Heart right ventricle (tissue), 16 donors: ENCODE data around the gene DEPDC5. TPM values are rescaled to one million over a fixed set of nuclear protein-coding genes. Genes with fewer than 3 reads are reported as not detected.
A peak's percentile ranks its signal among the peaks of the same experiment; 100 is the strongest.

Experiments
- ATAC-seq, 8 donors: fragments of 200-7000 bp; cut with Tn5 transposase; one replicate each; pipeline ENCODE4 v1.9.1; 2020; ENCODE audit warnings: mild to moderate bottlenecking in 8 of 8, moderate library complexity in 8 of 8, moderate number of reproducible peaks in 1 of 8
- DNase-seq, 2 donors: peaks; one replicate each; pipeline ENCODE4 v3.0.0-alpha.2; 2020
- H3K27ac ChIP-seq, 10 donors: fragments of 200-600 bp; sonication (generic) in 2 of 10; one replicate each; pipeline versions ENCODE4 v1.5.0 to v1.8.0; 2020 to 2022; ENCODE audit warnings: mild to moderate bottlenecking in 3 of 10
- H3K27me3 ChIP-seq, 7 donors: fragments of 200-600 bp; one replicate each; pipeline ENCODE4 v1.8.0; 2021 to 2022; ENCODE audit warnings: mild to moderate bottlenecking in 2 of 7
- H3K36me3 ChIP-seq, 9 donors: fragments of 200-600 bp; sonication (generic) in 1 of 9; one replicate each; pipeline versions ENCODE4 v1.5.0 to v1.8.0; 2020 to 2022; ENCODE audit warnings: mild to moderate bottlenecking in 2 of 9
- H3K4me1 ChIP-seq, 9 donors: fragments of 200-600 bp; sonication (generic) in 1 of 9; one replicate each; pipeline versions ENCODE4 v1.5.0 to v1.8.0; 2020 to 2022; ENCODE audit warnings: mild to moderate bottlenecking in 4 of 9
- H3K4me3 ChIP-seq, 10 donors: fragments of 200-600 bp; sonication (generic) in 2 of 10; one replicate each; pipeline versions ENCODE4 v1.5.0 to v1.8.0; 2020 to 2022; ENCODE audit warnings: mild to moderate bottlenecking in 7 of 10, moderate library complexity in 2 of 10
- H3K9me3 ChIP-seq, 11 donors: fragments of 200-600 bp in 10 of 11; sonication (generic) in 2 of 11; one replicate each; pipeline versions ENCODE4 v1.5.0 to v1.8.0; 2013 to 2022; ENCODE audit warnings: mild to moderate bottlenecking in 2 of 11, control low read depth in 1 of 11, moderate library complexity in 1 of 11
- whole genome bisulfite sequencing, 2 donors: extraction: QIAGEN DNeasy Blood & Tissue Kit; methylation state at CpG; one replicate each; pipeline ENCODE4 v1.1.7; 2013; ENCODE audit warnings: inconsistent platforms in 1 of 2; 5-methylcytosine and 5-hydroxymethylcytosine counted together
- intact Hi-C, 10 donors: fragments of 100-400 bp; cut with DNase I; formaldehyde crosslinking; loops; one replicate each; pipeline versions ENCODE4 v1.11.1 to v1.14.2; 2022
- polyA plus RNA-seq, 2 donors: library from polyadenylated mRNA; stranded (reverse); fragments of 200-250 nt; gene quantifications; one replicate each; pipeline ENCODE4 v1.2.3, GENCODE V29; 2013
- total RNA-seq, 10 donors: library from RNA; stranded (reverse); fragmentation: NEBNext Ultra II Directional in 3 of 10; extraction: Animal tissue kit (Norgen Biotek cat#: 25700) in 3 of 10; gene quantifications; one replicate each; pipeline versions ENCODE4 v1.2.1 to v1.2.4, GENCODE V29; 2021 to 2023
- TF ChIP-seq, protein P1 (sequence below), 9 donors: fragments of 200-600 bp; sonication (generic) in 2 of 9; IDR thresholded peaks; one replicate each; pipeline versions ENCODE4 v1.5.0 to v1.8.0; 2021 to 2022; ENCODE audit warnings: antibody characterized with exemption in 9 of 9, mild to moderate bottlenecking in 5 of 9, moderate library complexity in 1 of 9
- donor health status: Arrhythmogenic right ventricular cardiomyopathy.
- donor health status: ischemic (EF 13 %, LVEDD 7.1; RV severe dilation, severe dysfunction).
- donor health status: healthy with polysubstance abuse.
- donor health status: DM: no; HTN: yes; CAD: no.
- donor health status: DM: no; HTN: no; CAD: no.
- donor health status: ischemic (EF 25% LVEDD 6.9; RV normal size, moderate dysfunction).
- donor health status: ischemic (EF 25% LVEDD 5.7; RV mildly dilated, moderate dysfunction).
- donor health status: healthy.
- donor health status: DM: yes; HTN: yes; CAD: no.
- donor health status: Ischemic cardiomyopathy.
- donor health status: ischemic (EF 35%, LVEDD 5.7; RV mildly dilated, moderate dysfunction).
- donor health status: nonischemic (EF 11% LVEDD 7.7; RV severe dilation, severe dysfunction).
- donor health status: DM: yes; HTN: yes; CAD: no.
- donor health status: PGD.
- donor health status: ischemic (EF 29% LVEDD 5.4; RV normal size, mild dysfunction).
- donor health status: nonischemic (EF 23%, LVEDD 6.1; RV moderate dilation, normal function).

DEPDC5 gene
- total and polyA plus RNA-seq, 12 donors = 6.2 to 19.1 (median 14.4) TPM

- ATAC-seq (no peak), DNase-seq (no peak)
- Histone ChIP-seq H3K4me1 (peaks cover 0 to 19% (median 2%) of the 10 kb centered on the region in 9 donors), H3K27me3 (no peaks in the 10 kb centered on the region), H3K4me3 (no peak overlapping the region), H3K36me3 (no peaks in the 10 kb centered on the region), H3K27ac (no peak overlapping the region), H3K9me3 (no peaks in the 10 kb centered on the region)
- intact Hi-C loops = no loop called here
- WGBS, 2 donors = 82 to 85% methylated on average over 8 of the region's 8 CpGs
- TF ChIP-seq, protein P1, sequence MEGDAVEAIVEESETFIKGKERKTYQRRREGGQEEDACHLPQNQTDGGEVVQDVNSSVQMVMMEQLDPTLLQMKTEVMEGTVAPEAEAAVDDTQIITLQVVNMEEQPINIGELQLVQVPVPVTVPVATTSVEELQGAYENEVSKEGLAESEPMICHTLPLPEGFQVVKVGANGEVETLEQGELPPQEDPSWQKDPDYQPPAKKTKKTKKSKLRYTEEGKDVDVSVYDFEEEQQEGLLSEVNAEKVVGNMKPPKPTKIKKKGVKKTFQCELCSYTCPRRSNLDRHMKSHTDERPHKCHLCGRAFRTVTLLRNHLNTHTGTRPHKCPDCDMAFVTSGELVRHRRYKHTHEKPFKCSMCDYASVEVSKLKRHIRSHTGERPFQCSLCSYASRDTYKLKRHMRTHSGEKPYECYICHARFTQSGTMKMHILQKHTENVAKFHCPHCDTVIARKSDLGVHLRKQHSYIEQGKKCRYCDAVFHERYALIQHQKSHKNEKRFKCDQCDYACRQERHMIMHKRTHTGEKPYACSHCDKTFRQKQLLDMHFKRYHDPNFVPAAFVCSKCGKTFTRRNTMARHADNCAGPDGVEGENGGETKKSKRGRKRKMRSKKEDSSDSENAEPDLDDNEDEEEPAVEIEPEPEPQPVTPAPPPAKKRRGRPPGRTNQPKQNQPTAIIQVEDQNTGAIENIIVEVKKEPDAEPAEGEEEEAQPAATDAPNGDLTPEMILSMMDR (IDR thresholded peaks at IDR 0.05) = no peak
Observed at GRCh38 chr22:31938296-31938695, 184.5 kb downstream of the DEPDC5 start.

- intact Hi-C loops = loop anchor here in 5 of 10 donors (10.0 kb wide), 3 partner anchors 196 to 276 kb away; partner anchors contain the start of gene PISD (in 3 of the 5)
- H3K27ac ChIP-seq = no peak overlapping the region
Observed at GRCh38 chr22:31940506-31940905, 186.7 kb downstream of the DEPDC5 start.

DNA sequence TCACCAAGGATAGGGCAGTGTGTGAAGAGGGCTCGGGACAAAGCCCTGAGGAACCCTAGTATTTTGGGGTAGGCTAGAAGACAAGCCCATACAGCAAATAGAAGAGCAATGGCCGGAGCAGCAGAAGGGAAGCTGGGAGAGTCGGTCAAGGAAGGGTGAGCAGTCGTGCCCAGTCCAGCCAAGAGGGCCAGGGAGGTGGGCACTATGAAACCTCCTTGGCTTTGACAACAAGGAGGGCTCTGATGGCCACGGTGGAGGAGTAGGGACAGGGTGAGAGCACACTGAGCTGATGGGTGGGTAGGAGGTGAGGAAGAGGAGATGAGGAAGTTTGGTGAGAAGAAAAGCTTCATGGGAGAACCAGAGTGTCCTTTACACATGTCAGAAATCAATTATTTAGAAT lies 188.3 kb downstream of the DEPDC5 start:
- Histone ChIP-seq H3K4me3 (no peak overlapping the region), H3K9me3 (no peaks in the 10 kb centered on the region), H3K27ac (no peak overlapping the region), H3K4me1 (peaks cover 0 to 30% (median 24%) of the 10 kb centered on the region in 9 donors), H3K36me3 (peaks cover 0 to 10% (median 0%) of the 10 kb centered on the region in 9 donors), H3K27me3 (no peaks in the 10 kb centered on the region)
- intact Hi-C loops = loop anchor here in 5 of 10 donors (10.0 kb wide), 3 partner anchors 197 to 277 kb away; partner anchors contain the start of gene PISD (in 3 of the 5)
- WGBS, 2 donors = 95 to 97% methylated on average over 5 of the region's 5 CpGs
- TF ChIP-seq, protein P1 (IDR thresholded peaks at IDR 0.05) = no peak
- ATAC-seq (no peak), DNase-seq (no peak)

More at GRCh38 chr22:31940506-31940905, 186.7 kb downstream of the DEPDC5 start:
- Histone ChIP-seq H3K27me3 (no peaks in the 10 kb centered on the region), H3K4me3 (no peak overlapping the region), H3K36me3 (no peaks in the 10 kb centered on the region), H3K9me3 (no peaks in the 10 kb centered on the region), H3K4me1 (peaks cover 2 to 27% (median 8%) of the 10 kb centered on the region in 9 donors)
- TF ChIP-seq, protein P1 (IDR thresholded peaks at IDR 0.05) = no peak
- DNase-seq = no peak
- 86 to 90% methylated on average over 9 of the region's 9 CpGs for WGBS, 2 donors
- ATAC-seq = no peak

- 43 to 45% methylated on average over 15 of the region's 15 CpGs for WGBS, 2 donors
- H3K27me3 ChIP-seq = no peaks in the 10 kb centered on the region
- no peak for ATAC-seq
- H3K4me3 ChIP-seq = peak overlapping the region; percentile 46 to 96 (median 86)
- TF ChIP-seq, protein P1 (IDR thresholded peaks at IDR 0.05) = no peak
- H3K9me3 ChIP-seq = no peaks in the 10 kb centered on the region
- peaks cover 0 to 23% (median 5%) of the 10 kb centered on the region in 9 donors for H3K36me3 ChIP-seq
- H3K27ac ChIP-seq = peak overlapping the region; percentile 95 to 99 (median 99)
- H3K4me1 ChIP-seq = peaks cover 0 to 43% (median 36%) of the 10 kb centered on the region in 9 donors
- intact Hi-C loops = loop anchor here in 5 of 10 donors (10.0 kb wide), 3 partner anchors 199 to 279 kb away; partner anchors contain the start of gene PISD (in 3 of the 5)
- DNase-seq = no peak
Observed at GRCh38 chr22:31943206-31943977, 189.6 kb downstream of the DEPDC5 start.
